NCI-H1105 treated with DMSO at 0.1 percent for 48 hours (cell line): ENCODE results near the gene ZNF76.

Source experiments
- DNase-seq: peaks from one replicate; lab custom pipeline; 2025; lab: John Stamatoyannopoulos, UW

The ZNF76 gene

DNA sequence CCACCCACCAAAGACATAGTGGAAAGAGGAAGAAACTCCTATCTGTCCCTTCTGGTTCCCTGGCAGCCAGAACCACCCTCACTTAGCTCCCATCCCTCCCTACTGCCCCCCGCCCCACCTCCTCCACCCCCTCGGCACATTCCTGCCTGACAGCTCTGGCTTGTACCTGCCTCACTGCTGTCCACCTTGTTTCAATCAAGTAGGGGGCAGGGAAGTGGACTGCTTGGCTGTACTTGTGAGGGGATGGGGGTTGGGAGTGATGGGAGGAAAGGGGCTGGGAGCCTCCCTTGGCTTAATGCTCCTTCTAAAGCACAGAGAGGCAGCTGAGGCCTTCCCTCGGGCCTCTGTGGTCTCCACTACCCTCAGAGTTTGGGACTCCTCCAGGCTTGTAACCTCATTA, 22.1 kb upstream of the ZNF76 start:
- no peak for DNase-seq

- no peak for DNase-seq
These were observed 20.7 kb upstream of the ZNF76 start for GRCh38 chr6:35238843-35239289.

GRCh38 chr6:35239581-35239980, 20.0 kb upstream of the ZNF76 start:
- no peak for DNase-seq

DNA sequence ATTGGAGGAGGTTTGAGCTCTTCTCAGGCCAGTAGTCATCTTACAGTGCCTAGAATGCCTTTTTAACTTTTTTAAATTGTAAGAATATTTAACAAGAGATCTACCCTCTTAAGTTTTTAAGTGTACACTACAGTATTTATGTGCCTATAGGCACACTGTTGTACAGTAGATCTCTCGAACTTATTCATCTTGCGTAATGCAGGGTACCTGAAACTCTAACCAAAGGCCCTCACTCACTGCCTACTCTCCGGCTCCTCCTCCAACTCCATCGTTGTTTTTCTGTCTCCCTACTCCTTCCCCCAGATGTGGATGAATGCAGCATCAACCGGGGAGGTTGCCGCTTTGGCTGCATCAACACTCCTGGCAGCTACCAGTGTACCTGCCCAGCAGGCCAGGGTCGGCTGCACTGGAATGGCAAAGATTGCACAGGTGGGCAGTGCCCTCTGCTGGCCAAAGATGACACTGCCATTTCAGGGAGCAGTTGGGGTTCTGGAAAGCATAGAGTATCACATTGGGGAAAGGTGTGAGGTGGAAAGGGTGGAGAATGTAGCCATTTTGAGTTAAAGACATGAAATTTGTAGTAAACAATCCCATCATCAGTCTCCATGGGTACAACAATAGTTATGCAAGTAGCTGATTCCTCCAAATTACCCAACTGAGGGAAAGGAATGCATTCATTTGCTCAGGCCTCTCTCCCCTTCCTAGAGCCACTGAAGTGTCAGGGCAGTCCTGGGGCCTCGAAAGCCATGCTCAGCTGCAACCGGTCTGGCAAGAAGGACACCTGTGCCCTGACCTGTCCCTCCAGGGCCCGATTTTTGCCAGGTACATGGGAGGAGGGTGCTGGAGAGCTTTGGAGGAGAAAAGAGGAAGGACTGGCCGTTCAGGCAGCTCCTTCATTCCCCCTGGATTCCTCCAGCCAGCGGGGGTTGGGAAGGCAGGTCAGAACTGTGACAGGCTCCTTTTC, 18.4 kb upstream of the ZNF76 start:
- DNase-seq, result peak; percentile 68

GRCh38 chr6:35242486-35242885, 17.0 kb upstream of the ZNF76 start:
- DNase-seq, result no peak

- no peak for DNase-seq
These were observed 16.6 kb upstream of the ZNF76 start for GRCh38 chr6:35242906-35243305.

- DNase-seq, result no peak
These were observed 16.1 kb upstream of the ZNF76 start for GRCh38 chr6:35243386-35243958.

GRCh38 chr6:35244551-35244950, 15.0 kb upstream of the ZNF76 start:
- no peak for DNase-seq

- no peak for DNase-seq
These were observed 11.8 kb upstream of the ZNF76 start for GRCh38 chr6:35247642-35248231.

- no peak for DNase-seq
These were observed 11.2 kb upstream of the ZNF76 start for GRCh38 chr6:35248300-35248699.

DNA sequence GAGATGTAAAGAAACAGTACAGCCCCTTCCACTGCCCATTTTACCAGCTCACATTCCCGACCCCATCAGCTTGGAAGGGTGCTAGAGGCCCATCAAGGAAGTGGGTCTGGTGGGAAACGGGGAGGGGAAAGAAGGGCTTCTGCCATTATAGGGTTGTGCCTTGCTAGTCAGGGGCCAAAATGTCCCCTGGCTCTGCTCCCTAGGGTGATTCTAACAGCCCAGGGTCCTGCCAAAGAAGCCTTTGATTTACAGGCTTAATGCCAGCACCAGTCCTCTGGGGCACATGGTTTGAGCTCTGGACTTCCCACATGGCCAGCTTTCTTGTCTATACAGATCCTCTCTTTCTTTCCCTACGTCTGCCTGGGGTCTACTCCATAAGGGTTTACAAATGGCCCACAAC, 10.6 kb upstream of the ZNF76 start:
- DNase-seq, result no peak

DNA sequence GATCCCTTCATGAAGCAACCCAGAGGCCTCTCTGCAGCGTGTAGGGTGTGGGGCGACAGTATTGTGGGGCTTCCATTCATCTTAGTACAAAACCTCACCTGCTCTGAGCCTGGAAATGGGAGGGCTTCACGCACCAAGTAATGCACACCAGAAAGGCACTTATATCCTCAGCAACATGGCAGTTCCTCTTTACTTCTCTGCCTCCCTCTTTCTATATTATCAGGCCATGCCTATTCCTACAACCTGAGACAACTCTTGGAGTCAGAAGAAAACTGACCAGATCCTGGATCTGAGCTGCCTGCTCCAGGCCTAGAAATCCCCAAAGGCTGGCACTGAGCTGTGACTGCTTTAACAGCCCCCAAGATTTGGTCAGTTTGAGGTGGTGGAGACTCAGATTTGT, 7.6 kb upstream of the ZNF76 start:
- DNase-seq, result no peak

DNA sequence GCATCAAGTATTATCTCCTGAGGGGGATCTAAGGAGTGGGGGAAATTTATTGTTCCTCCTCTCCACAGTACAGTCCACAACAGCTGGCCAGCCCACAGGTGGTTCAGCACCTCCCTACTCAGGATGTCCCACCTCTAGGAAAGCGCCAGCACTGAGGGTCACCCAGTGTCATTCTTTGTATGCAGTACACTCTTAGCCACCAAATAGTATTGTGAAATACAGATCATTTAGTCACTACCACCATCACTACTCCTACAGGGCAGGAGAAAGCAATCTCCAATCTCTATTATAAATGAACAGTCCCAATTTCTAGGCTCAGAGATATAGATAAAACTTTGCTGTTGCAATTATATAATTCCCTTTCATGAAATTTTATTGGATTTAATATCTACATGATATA, 6.3 kb upstream of the ZNF76 start:
- DNase-seq, result no peak

- DNase-seq, result no peak
These were observed 1.2 kb upstream of the ZNF76 start for GRCh38 chr6:35258336-35258735.

GRCh38 chr6:35258858-35259193, 709 bp upstream of the ZNF76 start:
- DNase-seq, result peak; percentile 73

DNA sequence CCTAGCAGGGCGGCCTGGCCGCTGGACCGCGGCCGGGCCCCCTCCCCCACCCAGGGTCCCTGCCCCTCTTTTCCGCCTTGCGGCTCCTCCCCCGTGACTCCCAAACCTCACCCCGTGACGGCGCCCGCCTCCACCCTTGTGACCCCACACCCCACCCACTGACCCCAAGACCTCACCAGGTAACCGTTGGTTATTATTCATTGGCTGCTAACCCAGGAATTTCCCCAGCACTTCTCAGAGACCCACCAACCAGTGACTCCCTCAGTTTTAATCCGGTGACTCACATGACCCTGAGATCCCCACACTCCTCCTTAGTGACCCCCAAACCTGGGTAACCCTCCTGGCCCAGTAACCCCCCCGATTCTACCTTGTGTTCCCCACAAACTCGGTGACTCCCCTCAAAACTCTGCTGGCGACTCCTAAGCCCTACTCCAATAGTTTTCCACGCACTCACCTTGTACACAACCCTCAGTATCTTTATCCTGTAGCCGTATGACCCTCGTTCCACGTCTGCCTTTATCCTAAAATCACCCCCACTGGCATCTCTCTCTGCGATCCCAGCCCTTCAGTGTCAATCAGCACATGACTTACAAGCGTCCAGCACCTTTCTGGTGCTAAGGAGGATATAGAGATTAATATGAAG, 534 bp downstream of the ZNF76 start:
- peak; percentile 69 for DNase-seq

DNA sequence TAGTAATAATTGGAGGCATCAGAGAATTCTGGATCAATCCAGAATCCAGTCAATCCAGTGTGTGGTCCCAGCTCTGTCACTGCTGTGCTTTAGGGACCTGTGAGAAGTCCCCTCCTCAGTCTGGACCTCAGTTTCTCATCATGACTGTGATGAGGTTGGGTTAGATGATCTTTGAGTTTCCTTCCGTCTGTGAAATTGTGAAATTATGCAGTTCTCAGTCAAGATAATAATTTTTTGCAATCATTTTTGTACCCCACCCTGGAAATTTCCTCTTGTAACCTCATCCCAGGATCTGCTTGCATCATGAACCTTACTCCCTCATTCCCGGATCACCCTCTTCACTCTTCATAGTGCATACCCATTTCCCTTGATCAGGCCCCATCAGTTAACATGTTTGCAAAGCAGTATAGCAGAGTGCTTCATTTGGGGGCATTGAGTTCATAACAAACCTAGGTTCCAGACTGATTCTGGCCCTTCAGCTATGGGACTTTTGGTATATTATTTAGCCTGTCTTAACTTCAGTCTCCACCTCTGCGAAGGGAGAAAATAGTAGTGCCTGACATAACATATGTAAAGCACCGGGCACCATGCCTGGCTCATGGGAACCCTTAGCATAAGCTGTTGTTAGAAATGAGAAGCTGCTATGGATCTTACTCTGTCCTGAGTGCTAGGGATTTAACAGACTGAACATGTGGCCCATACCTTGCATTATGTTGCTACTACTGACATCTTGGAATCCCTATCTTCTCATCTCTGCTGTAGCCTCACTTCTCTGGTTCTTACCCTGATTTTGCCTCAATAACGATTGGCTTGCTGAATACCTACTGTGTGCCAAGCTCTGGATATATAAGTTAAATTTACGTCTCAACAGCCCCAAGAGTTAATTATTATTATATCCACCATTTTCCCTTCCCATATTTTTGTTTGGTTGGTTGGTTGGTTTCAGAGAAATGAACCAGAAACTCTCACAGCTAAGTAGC, 1.3 kb downstream of the ZNF76 start:
- no peak for DNase-seq

GRCh38 chr6:35262596-35262995, 3.1 kb downstream of the ZNF76 start:
- DNase-seq, result no peak

DNA sequence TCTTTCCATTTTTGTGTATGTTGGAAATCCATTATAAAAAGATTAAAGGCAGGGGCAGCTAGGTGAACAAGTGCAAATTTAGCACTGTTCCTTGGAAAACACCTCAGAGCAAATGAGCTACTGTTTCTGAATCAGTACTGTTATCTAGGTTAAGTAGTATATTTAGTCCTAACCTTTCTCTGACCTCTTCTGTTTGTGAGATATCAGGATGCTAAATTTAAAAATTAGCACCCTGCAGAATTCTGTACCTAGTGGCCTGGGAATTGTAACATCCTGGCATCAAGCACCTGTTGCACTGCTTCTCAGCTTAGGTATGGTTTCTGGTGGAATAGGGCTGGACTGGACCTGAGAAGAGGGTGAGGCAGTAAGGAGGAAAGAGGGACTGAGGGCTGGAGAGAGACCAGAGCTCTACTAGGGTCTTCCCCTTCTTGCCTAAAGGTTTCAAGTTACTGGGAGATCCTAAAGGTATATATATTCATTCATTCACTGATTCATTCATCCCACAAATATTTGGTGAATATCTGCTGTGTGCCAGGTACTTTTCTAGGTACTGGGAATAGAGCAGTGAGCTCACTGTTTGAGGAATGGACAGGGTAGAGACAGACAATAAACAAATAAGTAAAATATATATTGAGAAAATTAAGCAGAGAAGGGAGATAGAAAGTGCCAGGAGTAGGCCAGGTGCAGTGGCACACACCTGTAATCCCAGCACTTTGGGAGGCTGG, 5.2 kb downstream of the ZNF76 start:
- DNase-seq, result no peak

DNA sequence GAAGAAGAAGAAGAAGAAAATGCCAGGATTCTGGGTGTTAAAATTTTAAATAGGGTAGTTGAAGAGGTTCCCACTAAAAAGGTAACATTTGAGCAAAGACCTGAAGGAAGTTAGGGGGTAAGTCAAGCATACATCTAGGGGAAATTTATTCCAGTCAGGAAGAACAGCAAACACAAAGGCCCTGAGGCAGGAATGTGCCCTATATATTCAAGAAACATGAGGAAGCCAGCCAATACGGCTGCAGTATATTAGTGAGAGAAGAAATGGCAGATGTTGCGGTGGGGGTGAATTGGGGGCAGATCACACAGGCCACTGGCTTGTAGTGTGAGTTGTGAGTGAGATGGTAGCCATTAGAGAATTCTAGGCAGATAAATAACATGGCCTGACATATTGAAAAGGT, 6.0 kb downstream of the ZNF76 start:
- DNase-seq, result no peak

DNA sequence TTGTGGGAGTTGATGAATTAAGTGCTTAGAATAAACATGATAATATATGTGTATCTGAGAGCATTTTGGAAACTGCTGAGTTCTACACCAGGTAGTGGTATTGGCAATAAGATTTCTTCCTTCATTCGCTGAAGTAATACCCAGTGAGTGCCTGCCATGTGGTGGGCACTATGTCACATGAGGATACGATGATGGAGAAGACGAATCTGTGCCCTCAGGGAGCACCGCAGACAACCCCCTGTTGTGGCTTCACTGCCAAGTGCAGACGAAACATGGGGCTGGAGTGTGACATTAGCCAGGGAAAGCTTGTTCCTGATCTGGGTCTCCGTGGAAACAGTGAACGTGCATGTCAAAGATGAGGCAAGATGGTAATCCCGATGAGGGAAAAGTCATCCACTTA, 7.9 kb downstream of the ZNF76 start:
- no peak for DNase-seq
